CD4-positive, alpha-beta T cell treated with Interleukin-17A for 4 hours (primary cell): Measurements from ENCODE around the gene ETV1.

Source experiments
- DNase-seq: peaks from one replicate; pipeline ENCODE4 v3.0.0-alpha.2; 2020; ENCODE audit warnings: mixed read lengths

ETV1 gene

GRCh38 chr7:13878154-13878553, 111.3 kb downstream of the ETV1 start:
- no peak for DNase-seq

- DNase-seq: no peak
Observed at GRCh38 chr7:13875496-13876074, 113.9 kb downstream of the ETV1 start.

DNA sequence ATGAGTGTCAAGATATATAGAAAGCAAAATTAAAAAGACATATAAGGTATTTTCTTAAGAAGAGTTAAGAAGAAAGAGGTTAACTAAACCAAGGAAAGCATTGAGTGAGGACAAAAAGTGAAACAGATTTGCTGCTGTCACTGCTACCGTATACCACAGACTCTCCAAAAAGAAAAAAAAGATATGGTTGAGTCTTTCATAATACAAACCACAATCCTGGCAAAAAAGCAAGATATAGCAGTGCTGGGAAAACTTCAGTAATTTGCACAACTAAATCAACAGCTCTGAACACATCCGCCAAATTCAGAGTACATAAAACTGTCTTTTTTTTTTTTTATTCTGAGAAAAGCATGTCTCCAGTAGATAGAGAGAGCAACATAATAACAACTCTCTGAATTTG, 114.7 kb downstream of the ETV1 start:
- DNase-seq: no peak

GRCh38 chr7:13872709-13873108, 116.8 kb downstream of the ETV1 start:
- DNase-seq: no peak

DNA sequence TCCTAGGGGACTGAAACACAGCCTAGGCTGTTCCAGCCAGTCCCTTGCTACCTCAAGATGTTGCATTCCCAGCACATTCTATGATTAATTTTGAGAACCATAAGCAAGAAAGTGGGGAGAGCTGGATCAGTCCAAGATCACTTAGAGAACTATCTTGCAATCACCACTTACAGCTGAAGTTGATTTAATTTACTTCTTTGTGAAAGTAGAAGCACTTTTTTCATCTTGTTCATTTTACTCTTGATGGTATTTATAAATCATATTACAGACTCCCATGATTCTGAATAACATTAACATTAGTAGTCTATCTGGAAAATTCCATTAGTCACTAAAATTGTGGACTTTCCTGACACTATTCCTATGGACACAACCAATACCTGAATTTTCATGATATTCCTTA, 118.5 kb downstream of the ETV1 start:
- no peak for DNase-seq

DNA sequence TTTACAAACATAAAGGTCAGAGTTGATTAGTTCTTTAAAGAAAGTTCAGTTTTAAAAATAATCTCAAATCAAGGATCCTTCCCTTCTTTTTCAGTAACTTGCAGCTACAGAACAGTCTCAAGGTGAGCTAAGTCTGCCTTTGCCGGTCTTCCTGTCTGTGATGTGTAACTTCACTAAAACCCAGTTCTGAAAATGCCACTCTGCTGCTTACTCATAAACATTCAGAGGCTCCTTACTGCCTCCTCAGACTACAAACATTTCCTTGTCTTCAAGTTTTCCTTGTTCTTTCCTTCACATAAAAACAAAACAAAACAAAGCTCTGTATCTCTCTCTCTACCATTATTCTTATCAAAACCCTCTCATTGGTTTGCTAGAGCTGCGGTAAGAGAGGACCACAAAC, 128.7 kb downstream of the ETV1 start:
- DNase-seq: no peak

GRCh38 chr7:13856012-13856411, 133.5 kb downstream of the ETV1 start:
- no peak for DNase-seq

DNA sequence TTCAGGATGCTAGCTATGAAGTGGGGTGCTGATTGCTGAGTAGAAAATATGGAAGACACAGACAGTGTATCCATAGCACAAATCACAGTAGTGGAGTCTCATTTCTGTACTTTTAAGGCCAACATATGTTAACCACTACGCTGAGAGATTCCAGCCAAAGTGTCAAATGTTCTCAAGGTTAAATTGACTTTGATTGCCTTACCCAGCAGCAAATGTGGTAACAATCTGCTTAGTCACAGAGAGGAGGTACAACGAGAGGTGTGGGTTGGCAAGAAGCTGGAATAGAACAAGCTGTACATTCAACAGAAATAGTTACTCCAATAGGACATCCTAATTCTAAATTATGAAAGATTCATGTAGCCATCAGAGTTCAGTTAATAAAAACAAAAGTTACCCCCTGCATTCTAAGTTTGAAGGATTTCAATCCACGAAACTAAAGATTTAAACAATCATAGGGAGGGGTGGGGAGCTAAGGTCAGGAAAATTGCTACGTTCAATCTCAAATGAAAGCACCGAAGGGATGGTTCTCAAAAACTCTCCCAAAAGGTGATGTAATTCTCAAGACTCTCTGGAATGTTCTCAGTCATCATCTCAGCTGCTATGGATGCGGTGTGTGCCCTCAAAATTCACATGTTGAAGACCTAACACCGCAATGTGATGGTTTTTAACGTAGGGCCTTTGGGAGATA, 137.0 kb downstream of the ETV1 start:
- no peak for DNase-seq

DNA sequence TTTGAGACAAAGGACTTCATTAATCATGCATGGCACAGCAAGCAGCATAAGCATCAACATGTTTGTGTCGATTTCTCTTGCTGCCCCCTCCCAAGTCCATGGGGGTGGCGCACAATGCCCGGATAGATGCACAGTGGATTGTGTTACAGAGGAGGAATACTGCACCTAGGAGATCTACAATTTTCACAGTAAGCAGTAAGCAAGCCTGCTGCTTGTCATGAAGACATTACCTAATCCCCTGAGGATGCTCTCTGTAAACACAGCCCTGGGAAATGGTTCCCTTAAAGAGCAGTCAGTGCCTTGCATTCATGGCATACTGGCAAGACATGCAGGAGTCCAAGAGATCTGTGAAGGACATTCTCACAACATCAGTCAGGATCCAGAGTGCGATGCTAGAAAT, 137.7 kb downstream of the ETV1 start:
- DNase-seq: no peak

- peak; percentile 47 for DNase-seq
Observed at GRCh38 chr7:13850185-13850752, 139.2 kb downstream of the ETV1 start.

GRCh38 chr7:13849163-13849892, 140.1 kb downstream of the ETV1 start:
- no peak for DNase-seq

- DNase-seq: no peak
Observed at GRCh38 chr7:13848681-13849131, 140.8 kb downstream of the ETV1 start.

- no peak for DNase-seq
Observed at GRCh38 chr7:13846386-13846785, 143.1 kb downstream of the ETV1 start.

DNA sequence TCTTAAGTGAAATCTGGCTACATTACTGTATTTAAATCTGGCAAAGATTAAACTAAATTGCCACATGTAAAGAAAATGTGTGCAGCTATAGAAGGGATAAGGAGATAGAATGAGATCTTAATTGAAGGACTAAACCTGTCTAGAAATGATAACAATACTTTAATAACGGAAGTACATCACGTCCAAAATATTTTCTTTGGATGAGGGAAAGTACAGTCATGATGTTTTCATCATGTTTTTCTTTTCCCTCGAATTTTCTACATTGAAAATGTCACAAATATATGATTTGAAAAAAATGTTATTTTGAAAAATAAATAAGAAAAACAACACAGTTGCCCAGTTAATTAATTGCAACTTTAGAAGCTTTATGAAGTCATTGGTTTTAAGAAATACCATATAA, 143.9 kb downstream of the ETV1 start:
- DNase-seq: no peak

DNA sequence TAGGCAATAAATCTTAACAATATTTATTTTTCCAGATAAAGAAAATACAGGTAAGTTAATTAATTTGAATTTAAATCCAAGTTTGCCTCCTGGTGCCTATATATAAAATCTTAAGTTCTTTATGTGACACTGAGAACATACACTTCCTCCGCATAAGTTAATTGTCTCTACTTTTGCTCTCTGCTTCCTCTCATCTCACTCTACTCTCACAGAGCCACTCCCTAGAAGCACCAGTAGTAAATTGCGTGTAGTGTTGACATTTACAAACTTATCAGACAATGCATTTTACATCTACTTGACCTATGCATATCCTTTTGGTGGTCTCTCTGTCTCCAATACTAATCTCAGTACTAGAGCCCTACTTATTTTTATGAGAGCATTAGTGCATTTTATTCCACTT, 144.5 kb downstream of the ETV1 start:
- no peak for DNase-seq

- DNase-seq: no peak
Observed at GRCh38 chr7:13841284-13841683, 148.2 kb downstream of the ETV1 start.
